HepG2 (cell line): ENCODE measurements around the gene JMJD6. TPM values are rescaled to one million over a fixed set of nuclear protein-coding genes. Genes with fewer than 3 reads are reported as not detected.
A peak's percentile ranks its signal among the peaks of the same experiment; 100 is the strongest.

ENCODE experiments used
- CREM ChIP-seq, 2 experiments: sonication (generic) in 1 of 2; formaldehyde crosslinking in 1 of 2; IDR thresholded peaks; 2 replicates each; pipeline versions ENCODE4 v1.4.0 to v1.6.1; 2016 to 2020; ENCODE audit warnings: antibody characterized with exemption in 1 of 2, mild to moderate bottlenecking in 1 of 2, missing genetic modification reagents in 1 of 2
- EEA1 ChIP-seq: sonication (generic); formaldehyde crosslinking; IDR thresholded peaks from 2 replicates; pipeline ENCODE4 v1.5.1; 2020; ENCODE audit warnings: mild to moderate bottlenecking, missing genetic modification reagents, borderline replicate concordance
- HOXD1 ChIP-seq: sonication (generic); formaldehyde crosslinking; IDR thresholded peaks from 2 replicates; pipeline ENCODE4 v1.5.0; 2020; ENCODE audit warnings: missing genetic modification reagents
- MTF2 ChIP-seq: sonication (generic); formaldehyde crosslinking; IDR thresholded peaks from 2 replicates; pipeline ENCODE4 v1.5.0; 2020; ENCODE audit warnings: missing genetic modification reagents, borderline replicate concordance
- NFRKB ChIP-seq: fragments of 450-650 bp; IDR thresholded peaks from 2 replicates; pipeline ENCODE4 v1.6.1; 2017
- PHF20 ChIP-seq: sonication (generic); formaldehyde crosslinking; IDR thresholded peaks from 2 replicates; pipeline ENCODE4 v1.5.0; 2020; ENCODE audit warnings: mild to moderate bottlenecking, missing genetic modification reagents
- SALL2 ChIP-seq: sonication (generic); formaldehyde crosslinking; IDR thresholded peaks from 2 replicates; pipeline ENCODE4 v1.8.1; 2023; ENCODE audit warnings: mild to moderate bottlenecking, missing genetic modification reagents, inconsistent platforms
- TBP ChIP-seq: sonication (generic); formaldehyde crosslinking; IDR thresholded peaks from 2 replicates; pipeline ENCODE4 v1.5.0; 2020; ENCODE audit warnings: missing genetic modification reagents
- ZIK1 ChIP-seq: sonication (generic); formaldehyde crosslinking; IDR thresholded peaks from 2 replicates; pipeline ENCODE4 v1.5.0; 2020; ENCODE audit warnings: mild to moderate bottlenecking, low read depth, missing genetic modification reagents, borderline replicate concordance
- ZNF33B ChIP-seq: sonication (generic); formaldehyde crosslinking; IDR thresholded peaks from 2 replicates; pipeline ENCODE4 v1.5.1; 2020; ENCODE audit warnings: mild to moderate bottlenecking, missing genetic modification reagents
- ZNF432 ChIP-seq: sonication (generic); formaldehyde crosslinking; IDR thresholded peaks from 2 replicates; pipeline ENCODE4 v1.5.0; 2020; ENCODE audit warnings: missing genetic modification reagents, mild to moderate bottlenecking, borderline replicate concordance
- ZNF660 ChIP-seq: sonication (generic); formaldehyde crosslinking; IDR thresholded peaks from 2 replicates; pipeline ENCODE4 v1.5.1; 2020; ENCODE audit warnings: mild to moderate bottlenecking, low read depth, missing genetic modification reagents, borderline replicate concordance
- ZNF816 ChIP-seq: sonication (generic); formaldehyde crosslinking; IDR thresholded peaks from 2 replicates; pipeline ENCODE4 v1.8.0; 2022; ENCODE audit warnings: missing genetic modification reagents, mild to moderate bottlenecking, borderline replicate concordance
- polyA plus RNA-seq, 8 experiments: library from polyadenylated mRNA; depleted of rRNA in 3 of 8; stranded (reverse) in 7 of 8; unstranded in 1 of 8; fragments of >200 nt; fragmentation: Illumina TruSeq in 4 of 8; extraction: Trizol in 4 of 8; gene quantifications; 2 replicates each; pipeline versions ENCODE4 v1.2.1 to v1.2.3, GENCODE V29; 2011 to 2016; ENCODE audit warnings: low read depth in 4 of 8, missing spikeins in 1 of 8, mixed read lengths in 1 of 8; ENCODE audit not compliant: insufficient read depth in 1 of 8
- total RNA-seq, 5 experiments: library from RNA; depleted of rRNA; stranded (reverse); fragments of >200 nt; fragmentation: Illumina TruSeq; extraction: Trizol; gene quantifications; 2 replicates each; pipeline ENCODE4 v1.2.3, GENCODE V29; 2016; ENCODE audit warnings: low read depth in 1 of 5
- TF ChIP-seq, protein P1 (sequence below): sonication (generic); formaldehyde crosslinking; IDR thresholded peaks from 2 replicates; pipeline ENCODE4 v1.5.1; 2020; ENCODE audit warnings: mild to moderate bottlenecking, missing genetic modification reagents, borderline replicate concordance
- TF ChIP-seq, protein P2 (sequence below): sonication (generic); formaldehyde crosslinking; IDR thresholded peaks from 2 replicates; pipeline ENCODE4 v1.4.0; 2020; ENCODE audit warnings: missing genetic modification reagents, low read depth, mild to moderate bottlenecking, borderline replicate concordance
- TF ChIP-seq, protein P3 (sequence below): sonication (generic); formaldehyde crosslinking; IDR thresholded peaks from 2 replicates; pipeline ENCODE4 v1.5.0; 2020; ENCODE audit warnings: missing genetic modification reagents
- TF ChIP-seq, protein P4 (sequence below): sonication (generic); formaldehyde crosslinking; IDR thresholded peaks from 2 replicates; pipeline ENCODE4 v1.5.0; 2020; ENCODE audit warnings: mild to moderate bottlenecking, missing genetic modification reagents, borderline replicate concordance

The JMJD6 gene
- total and polyA plus RNA-seq, 2 of the 13 experiments (the other 11 are each of a cell fraction or from before 2014, with no cell fraction given), result 33.6 to 41.0 TPM

DNA sequence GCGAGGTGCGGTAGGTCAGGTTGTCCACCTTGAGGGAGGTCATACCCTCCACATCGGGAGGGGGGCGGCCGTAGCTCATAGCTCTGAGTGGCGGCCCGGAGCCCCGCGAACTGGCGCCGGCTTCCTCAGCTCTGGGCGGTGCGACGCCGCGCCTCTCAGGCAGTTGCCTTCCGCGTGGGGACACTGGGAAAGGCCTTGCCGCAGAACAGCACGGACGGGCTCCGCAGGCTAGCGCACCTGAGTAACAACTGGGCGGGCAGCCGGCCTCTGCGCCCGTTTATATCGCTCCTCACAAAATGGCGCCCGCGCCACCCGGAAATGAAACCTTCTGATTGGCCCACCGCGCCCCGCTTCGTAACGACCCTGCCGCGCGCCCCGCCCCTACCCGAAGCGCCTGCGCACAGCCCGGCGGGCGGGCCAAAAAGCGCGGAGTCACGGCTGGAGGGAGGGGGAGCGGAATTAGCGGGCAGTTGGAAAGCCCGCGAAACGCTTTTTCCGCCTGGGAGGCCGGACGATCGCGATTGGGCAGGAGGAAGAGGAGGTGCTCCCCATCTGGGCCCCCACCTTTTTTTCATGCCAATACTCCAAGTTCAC, 10.8 kb upstream of the JMJD6 start, which contains the start of gene SRSF2 (continued):
- TF ChIP-seq, protein P1, sequence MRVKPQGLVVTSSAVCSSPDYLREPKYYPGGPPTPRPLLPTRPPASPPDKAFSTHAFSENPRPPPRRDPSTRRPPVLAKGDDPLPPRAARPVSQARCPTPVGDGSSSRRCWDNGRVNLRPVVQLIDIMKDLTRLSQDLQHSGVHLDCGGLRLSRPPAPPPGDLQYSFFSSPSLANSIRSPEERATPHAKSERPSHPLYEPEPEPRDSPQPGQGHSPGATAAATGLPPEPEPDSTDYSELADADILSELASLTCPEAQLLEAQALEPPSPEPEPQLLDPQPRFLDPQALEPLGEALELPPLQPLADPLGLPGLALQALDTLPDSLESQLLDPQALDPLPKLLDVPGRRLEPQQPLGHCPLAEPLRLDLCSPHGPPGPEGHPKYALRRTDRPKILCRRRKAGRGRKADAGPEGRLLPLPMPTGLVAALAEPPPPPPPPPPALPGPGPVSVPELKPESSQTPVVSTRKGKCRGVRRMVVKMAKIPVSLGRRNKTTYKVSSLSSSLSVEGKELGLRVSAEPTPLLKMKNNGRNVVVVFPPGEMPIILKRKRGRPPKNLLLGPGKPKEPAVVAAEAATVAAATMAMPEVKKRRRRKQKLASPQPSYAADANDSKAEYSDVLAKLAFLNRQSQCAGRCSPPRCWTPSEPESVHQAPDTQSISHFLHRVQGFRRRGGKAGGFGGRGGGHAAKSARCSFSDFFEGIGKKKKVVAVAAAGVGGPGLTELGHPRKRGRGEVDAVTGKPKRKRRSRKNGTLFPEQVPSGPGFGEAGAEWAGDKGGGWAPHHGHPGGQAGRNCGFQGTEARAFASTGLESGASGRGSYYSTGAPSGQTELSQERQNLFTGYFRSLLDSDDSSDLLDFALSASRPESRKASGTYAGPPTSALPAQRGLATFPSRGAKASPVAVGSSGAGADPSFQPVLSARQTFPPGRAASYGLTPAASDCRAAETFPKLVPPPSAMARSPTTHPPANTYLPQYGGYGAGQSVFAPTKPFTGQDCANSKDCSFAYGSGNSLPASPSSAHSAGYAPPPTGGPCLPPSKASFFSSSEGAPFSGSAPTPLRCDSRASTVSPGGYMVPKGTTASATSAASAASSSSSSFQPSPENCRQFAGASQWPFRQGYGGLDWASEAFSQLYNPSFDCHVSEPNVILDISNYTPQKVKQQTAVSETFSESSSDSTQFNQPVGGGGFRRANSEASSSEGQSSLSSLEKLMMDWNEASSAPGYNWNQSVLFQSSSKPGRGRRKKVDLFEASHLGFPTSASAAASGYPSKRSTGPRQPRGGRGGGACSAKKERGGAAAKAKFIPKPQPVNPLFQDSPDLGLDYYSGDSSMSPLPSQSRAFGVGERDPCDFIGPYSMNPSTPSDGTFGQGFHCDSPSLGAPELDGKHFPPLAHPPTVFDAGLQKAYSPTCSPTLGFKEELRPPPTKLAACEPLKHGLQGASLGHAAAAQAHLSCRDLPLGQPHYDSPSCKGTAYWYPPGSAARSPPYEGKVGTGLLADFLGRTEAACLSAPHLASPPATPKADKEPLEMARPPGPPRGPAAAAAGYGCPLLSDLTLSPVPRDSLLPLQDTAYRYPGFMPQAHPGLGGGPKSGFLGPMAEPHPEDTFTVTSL, result peak; percentile 81
- no peak for TF ChIP-seq ZNF660 (CRISPR knock-in tag)
- no peak for TF ChIP-seq NFRKB
- TF ChIP-seq, protein P2, sequence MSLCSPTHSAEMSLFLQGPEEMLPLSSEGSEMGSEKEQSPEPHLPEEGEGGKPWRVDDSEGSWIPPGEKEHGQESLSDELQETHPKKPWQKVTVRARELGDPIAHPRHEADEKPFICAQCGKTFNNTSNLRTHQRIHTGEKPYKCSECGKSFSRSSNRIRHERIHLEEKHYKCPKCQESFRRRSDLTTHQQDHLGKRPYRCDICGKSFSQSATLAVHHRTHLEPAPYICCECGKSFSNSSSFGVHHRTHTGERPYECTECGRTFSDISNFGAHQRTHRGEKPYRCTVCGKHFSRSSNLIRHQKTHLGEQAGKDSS (CRISPR knock-in tag), result no peak; the same call in 1 of the 2 replicates
- peak; percentile 79; the same call in 1 of the 2 replicates for TF ChIP-seq TBP (CRISPR knock-in tag)
- TF ChIP-seq ZNF33B (CRISPR knock-in tag), result no peak; the same call in 1 of the 2 replicates
- TF ChIP-seq EEA1, result peak; percentile 2; the same call in 1 of the 2 replicates
- peak; percentile 83 for TF ChIP-seq PHF20 (CRISPR knock-in tag)
- no peak for TF ChIP-seq ZNF432
- peak; percentile 40 for TF ChIP-seq HOXD1 (CRISPR knock-in tag)
- TF ChIP-seq, protein P3, sequence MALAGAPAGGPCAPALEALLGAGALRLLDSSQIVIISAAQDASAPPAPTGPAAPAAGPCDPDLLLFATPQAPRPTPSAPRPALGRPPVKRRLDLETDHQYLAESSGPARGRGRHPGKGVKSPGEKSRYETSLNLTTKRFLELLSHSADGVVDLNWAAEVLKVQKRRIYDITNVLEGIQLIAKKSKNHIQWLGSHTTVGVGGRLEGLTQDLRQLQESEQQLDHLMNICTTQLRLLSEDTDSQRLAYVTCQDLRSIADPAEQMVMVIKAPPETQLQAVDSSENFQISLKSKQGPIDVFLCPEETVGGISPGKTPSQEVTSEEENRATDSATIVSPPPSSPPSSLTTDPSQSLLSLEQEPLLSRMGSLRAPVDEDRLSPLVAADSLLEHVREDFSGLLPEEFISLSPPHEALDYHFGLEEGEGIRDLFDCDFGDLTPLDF (CRISPR knock-in tag), result peak; percentile 100
- TF ChIP-seq CREM (IDR thresholded peaks at IDR 0.05), result peak; percentile 74
- TF ChIP-seq CREM (CRISPR knock-in tag; IDR thresholded peaks at IDR 0.05), result no peak
- peak; percentile 86; the same call in 1 of the 2 replicates for TF ChIP-seq ZNF816 (CRISPR knock-in tag)
- TF ChIP-seq MTF2, result peak; percentile 96
- peak; percentile 99 for TF ChIP-seq ZIK1 (CRISPR knock-in tag)
- peak; percentile 65 for TF ChIP-seq SALL2 (CRISPR knock-in tag)
- TF ChIP-seq, protein P4, sequence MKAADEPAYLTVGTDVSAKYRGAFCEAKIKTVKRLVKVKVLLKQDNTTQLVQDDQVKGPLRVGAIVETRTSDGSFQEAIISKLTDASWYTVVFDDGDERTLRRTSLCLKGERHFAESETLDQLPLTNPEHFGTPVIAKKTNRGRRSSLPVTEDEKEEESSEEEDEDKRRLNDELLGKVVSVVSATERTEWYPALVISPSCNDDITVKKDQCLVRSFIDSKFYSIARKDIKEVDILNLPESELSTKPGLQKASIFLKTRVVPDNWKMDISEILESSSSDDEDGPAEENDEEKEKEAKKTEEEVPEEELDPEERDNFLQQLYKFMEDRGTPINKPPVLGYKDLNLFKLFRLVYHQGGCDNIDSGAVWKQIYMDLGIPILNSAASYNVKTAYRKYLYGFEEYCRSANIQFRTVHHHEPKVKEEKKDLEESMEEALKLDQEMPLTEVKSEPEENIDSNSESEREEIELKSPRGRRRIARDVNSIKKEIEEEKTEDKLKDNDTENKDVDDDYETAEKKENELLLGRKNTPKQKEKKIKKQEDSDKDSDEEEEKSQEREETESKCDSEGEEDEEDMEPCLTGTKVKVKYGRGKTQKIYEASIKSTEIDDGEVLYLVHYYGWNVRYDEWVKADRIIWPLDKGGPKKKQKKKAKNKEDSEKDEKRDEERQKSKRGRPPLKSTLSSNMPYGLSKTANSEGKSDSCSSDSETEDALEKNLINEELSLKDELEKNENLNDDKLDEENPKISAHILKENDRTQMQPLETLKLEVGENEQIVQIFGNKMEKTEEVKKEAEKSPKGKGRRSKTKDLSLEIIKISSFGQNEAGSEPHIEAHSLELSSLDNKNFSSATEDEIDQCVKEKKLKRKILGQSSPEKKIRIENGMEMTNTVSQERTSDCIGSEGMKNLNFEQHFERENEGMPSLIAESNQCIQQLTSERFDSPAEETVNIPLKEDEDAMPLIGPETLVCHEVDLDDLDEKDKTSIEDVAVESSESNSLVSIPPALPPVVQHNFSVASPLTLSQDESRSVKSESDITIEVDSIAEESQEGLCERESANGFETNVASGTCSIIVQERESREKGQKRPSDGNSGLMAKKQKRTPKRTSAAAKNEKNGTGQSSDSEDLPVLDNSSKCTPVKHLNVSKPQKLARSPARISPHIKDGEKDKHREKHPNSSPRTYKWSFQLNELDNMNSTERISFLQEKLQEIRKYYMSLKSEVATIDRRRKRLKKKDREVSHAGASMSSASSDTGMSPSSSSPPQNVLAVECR (CRISPR knock-in tag), result peak; percentile 88; the same call in 1 of the 2 replicates
